ENCODE data around the gene RUVBL2.
"Not testable (repeated sequence)": the region's sequence is repeated elsewhere in the genome, so short reads cannot be mapped to it uniquely, and the experiment has no call there.

RUVBL2 gene

GRCh38 chr19:49018388-49019241 is 24.9 kb downstream of the RUVBL2 start:
- not testable (repeated sequence) for DNase-seq

- peak in 1 of 2 donors; percentile 27 for DNase-seq
Observed at GRCh38 chr19:49019242-49019932, 25.7 kb downstream of the RUVBL2 start.

- no peak for DNase-seq
Observed at GRCh38 chr19:49020342-49020741, 26.7 kb downstream of the RUVBL2 start.

- no peak for DNase-seq
Observed at GRCh38 chr19:49020931-49021895, 27.5 kb downstream of the RUVBL2 start.

- no peak for DNase-seq
Observed at GRCh38 chr19:49022116-49022515, 28.4 kb downstream of the RUVBL2 start.

GRCh38 chr19:49024233-49024632 is 30.5 kb downstream of the RUVBL2 start, which contains the start of gene CGB3:
CGB3 (minus strand) TSS chr19:49024333; CDS start chr19:49023971, 362 bp downstream.
- not testable (repeated sequence) for DNase-seq

GRCh38 chr19:49025088-49025487 is 31.4 kb downstream of the RUVBL2 start:
- not testable (repeated sequence) for DNase-seq

- DNase-seq: not testable (repeated sequence)
Observed at GRCh38 chr19:49025599-49025998, 31.9 kb downstream of the RUVBL2 start.

GRCh38 chr19:49028686-49029085 is 35.0 kb downstream of the RUVBL2 start:
- DNase-seq: not testable (repeated sequence)

- DNase-seq: not testable (repeated sequence)
Observed at GRCh38 chr19:49029749-49030148, 36.1 kb downstream of the RUVBL2 start.

- DNase-seq: not testable (repeated sequence)
Observed at GRCh38 chr19:49030323-49030722, 36.6 kb downstream of the RUVBL2 start.

GRCh38 chr19:49031642-49032301 is 38.1 kb downstream of the RUVBL2 start, which contains the start of gene CGB2:
CGB2 (plus strand) TSS chr19:49031890; CDS start chr19:49032096, 206 bp downstream.
- DNase-seq: not testable (repeated sequence)

GRCh38 chr19:49036815-49037214 is 43.1 kb downstream of the RUVBL2 start, which contains the start of gene CGB1:
CGB1 (minus strand) TSS chr19:49036895; CDS start chr19:49036711, 184 bp downstream.
- not testable (repeated sequence) for DNase-seq

- DNase-seq: not testable (repeated sequence)
Observed at GRCh38 chr19:49038111-49038510, 44.4 kb downstream of the RUVBL2 start.

GRCh38 chr19:49038557-49039276 is 45.0 kb downstream of the RUVBL2 start:
- DNase-seq: not testable (repeated sequence)

- DNase-seq: not testable (repeated sequence)
Observed at GRCh38 chr19:49039736-49040135, 46.0 kb downstream of the RUVBL2 start.

GRCh38 chr19:49042177-49042576 is 48.5 kb downstream of the RUVBL2 start:
- no peak for DNase-seq

- DNase-seq: not testable (repeated sequence)
Observed at GRCh38 chr19:49042666-49043065, 49.0 kb downstream of the RUVBL2 start.

- DNase-seq: not testable (repeated sequence)
Observed at GRCh38 chr19:49043548-49043947, 49.9 kb downstream of the RUVBL2 start, which contains the start of gene CGB5. CGB5 (plus strand) TSS chr19:49043848; CDS start chr19:49044210, 362 bp downstream.

- not testable (repeated sequence) for DNase-seq
Observed at GRCh38 chr19:49049011-49049410, 55.3 kb downstream of the RUVBL2 start, which contains the start of gene CGB8. CGB8 (minus strand) TSS chr19:49049111; CDS start chr19:49048739, 372 bp downstream.

GRCh38 chr19:49049834-49050233 is 56.1 kb downstream of the RUVBL2 start:
- not testable (repeated sequence) for DNase-seq

All from bone marrow (tissue), 2 donors.